ENCODE measurements around the gene MSH2. TPM values are rescaled to one million over a fixed set of nuclear protein-coding genes. Genes with fewer than 3 reads are reported as not detected.

The MSH2 gene
- total and polyA plus RNA-seq, 2 donors (not counting 3 experiments of a cell fraction or from before 2014, with no cell fraction given), result 9.7 to 30.5 TPM

GRCh38 chr2:47389692-47390091 lies 13.3 kb upstream of the MSH2 start:
- Histone ChIP-seq H3K9me3 (replicated peaks; ENCODE audit: control insufficient read depth, insufficient read depth, low read length) (no peaks in the 10 kb centered on the region), H3K9me1 (replicated peaks; ENCODE audit: control insufficient read depth, extremely low read depth, insufficient read depth, low read length) (no peaks in the 10 kb centered on the region), H2AFZ (ENCODE audit: low read depth, low read length) (no peak overlapping the region), H3K4me1 (ENCODE audit: control insufficient read depth, extremely low read depth, insufficient read depth, low read length) (no peaks in the 10 kb centered on the region), H4K20me1 (replicated peaks; ENCODE audit: control insufficient read depth, extremely low read depth, insufficient read depth, low read length) (no peaks in the 10 kb centered on the region), H3K27me3 (ENCODE audit: control insufficient read depth in 2 of 2, insufficient read depth in 2 of 2, low read length in 2 of 2) (peaks cover 2 to 9% of the 10 kb centered on the region in 2 experiments), H3K4me3 (replicated peaks in 1 of 3; ENCODE audit: insufficient read depth in 1 of 3, low read depth in 1 of 3, low read length in 3 of 3) (no peak overlapping the region), H3K79me2 (ENCODE audit: control insufficient read depth, insufficient read depth, low read length) (no peaks in the 10 kb centered on the region), H3K4me2 (ENCODE audit: insufficient read depth, low read length) (no peak overlapping the region), H3K27ac (ENCODE audit: insufficient read depth, low read depth, low read length) (no peak overlapping the region), H3K9ac (replicated peaks; ENCODE audit: extremely low read depth, insufficient read depth, low read length) (no peak overlapping the region), H3K36me3 (ENCODE audit: control insufficient read depth in 2 of 2, extremely low read depth in 1 of 2, insufficient read depth in 2 of 2, low read length in 2 of 2) (no peaks in the 10 kb centered on the region)
- TF ChIP-seq GATA2 (IDR thresholded peaks at IDR 0.05; ENCODE audit: insufficient read depth, insufficient read length, low read depth, low read length) (no peak), MAX (IDR thresholded peaks at IDR 0.05; ENCODE audit: insufficient read depth, insufficient read length) (no peak), FOS (IDR thresholded peaks at IDR 0.05; ENCODE audit: borderline replicate concordance, insufficient read depth, low read length) (no peak), POLR2AphosphoS5 (IDR thresholded peaks at IDR 0.05; ENCODE audit: insufficient read depth, low read depth, low read length) (no peak), POLR2A (IDR thresholded peaks at IDR 0.05; ENCODE audit: low read depth, low read length) (no peak), JUN (IDR thresholded peaks at IDR 0.05; ENCODE audit: borderline replicate concordance, insufficient read depth, insufficient read length, low read depth) (no peak), MYC (IDR thresholded peaks at IDR 0.05; ENCODE audit: low read depth, low read length) (no peak), CTCF (IDR thresholded peaks at IDR 0.05; ENCODE audit: extremely low read depth in 1 of 2, insufficient read depth in 1 of 2, low read depth in 1 of 2, low read length in 2 of 2) (no peak), EZH2 (IDR thresholded peaks at IDR 0.05; ENCODE audit: borderline replicate concordance, low read depth, low read length, severe bottlenecking) (peak; percentile 35)
- FAIRE-seq (no peak), DNase-seq (ENCODE audit: low read depth, low spot score) (no peak)
- intact Hi-C loops (cut with micrococcal nuclease) (loop anchor here (5.0 kb wide), 1 partner anchor 378 kb away; no protein-coding TSS in a partner anchor), dilution Hi-C loops (cut with MboI; ENCODE audit: extremely low pct_ligation_motif_present, low sequenced_read_pairs) (no loop called here)
- POLR2A ChIA-PET, result interaction anchor here (0.7 kb wide), 1 partner anchor 10 kb away, joined by 7 read pairs; no protein-coding TSS in a partner anchor
- CTCF ChIA-PET, result interaction anchor here (0.9 to 3.8 kb wide), 2 partner anchors 54 to 378 kb away, joined by 3 to 22 read pairs; no protein-coding TSS in a partner anchor
- no TSS peak for BruUV-seq (replicated peaks)
